Mesenteric fat pad (tissue), 1 donor: ENCODE measurements around the gene AHSP. TPM values are rescaled to one million over a fixed set of nuclear protein-coding genes. Genes with fewer than 3 reads are reported as not detected.
"Not testable (repeated sequence)": the region's sequence is repeated elsewhere in the genome, so short reads cannot be mapped to it uniquely, and the experiment has no call there.

Experiments
- DNase-seq: peaks from one replicate; pipeline ENCODE4 v3.0.0-alpha.2; 2020; ENCODE audit warnings: low spot score
- total RNA-seq: library from RNA; stranded (reverse); fragmentation: NEBNext Ultra II Directional; extraction: Animal tissue kit (Norgen Biotek cat#: 25700); gene quantifications from one replicate; pipeline ENCODE4 v1.2.1, GENCODE V29; 2021
- donor health status: DM: yes; HTN: yes; CAD: no.

Gene AHSP
- total RNA-seq, 1 donor from 2014 or later: not detected

DNA sequence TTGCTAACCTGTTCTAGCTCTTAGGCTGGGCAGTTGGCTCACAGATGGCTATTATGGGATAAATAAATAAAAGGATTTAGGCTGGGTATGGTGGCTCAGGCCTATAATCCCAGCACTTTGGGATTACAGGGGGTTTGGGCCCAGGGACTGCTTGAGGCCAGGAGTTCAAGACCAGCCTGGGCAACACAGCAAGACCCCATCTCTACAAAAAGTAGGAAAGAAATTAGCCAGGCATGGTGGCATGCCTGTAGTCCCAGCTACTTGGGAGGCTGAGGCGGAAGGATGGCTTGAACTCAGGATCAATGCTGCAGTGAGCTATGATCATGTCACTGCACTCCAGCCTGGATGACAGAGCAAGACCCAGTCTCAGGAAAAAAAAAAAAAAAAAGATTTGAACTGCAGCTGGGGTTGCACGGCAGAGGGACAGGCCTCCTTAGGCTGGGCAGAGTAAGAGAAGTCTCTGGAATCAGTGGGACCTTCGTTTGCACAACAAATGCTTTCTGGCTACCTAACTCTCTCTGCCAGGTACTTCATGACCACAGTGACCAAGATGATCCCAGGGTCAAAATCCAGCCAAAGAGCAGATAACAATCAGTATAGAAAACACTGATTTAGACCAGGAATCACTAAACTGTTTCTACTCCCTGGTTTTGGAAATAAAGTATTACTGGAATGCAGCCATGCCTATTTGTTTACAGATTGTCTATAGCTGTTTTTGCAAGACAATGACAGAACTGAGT, 26.3 kb upstream of the AHSP start:
- no peak for DNase-seq

GRCh38 chr16:31501966-31502348, 25.7 kb upstream of the AHSP start:
- DNase-seq: no peak

DNA sequence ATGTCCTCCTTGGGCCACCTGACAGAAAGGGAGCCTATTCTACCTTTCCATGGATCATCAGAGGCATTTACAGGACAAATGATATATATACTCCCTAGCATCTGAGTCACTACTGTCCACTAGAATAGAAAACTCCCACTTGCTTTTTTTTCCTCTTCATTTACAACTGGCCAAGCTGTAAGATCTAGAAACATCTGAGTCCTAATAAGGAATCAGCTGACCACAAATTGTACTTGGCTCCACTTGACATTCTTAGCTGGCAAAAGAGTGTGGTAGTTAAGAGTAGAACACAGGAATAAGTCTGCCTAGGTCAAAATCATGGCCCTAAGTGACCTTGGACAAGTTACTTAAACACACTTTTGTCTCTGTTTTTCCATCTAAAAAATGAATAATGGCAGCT, 24.7 kb upstream of the AHSP start:
- no peak for DNase-seq

DNA sequence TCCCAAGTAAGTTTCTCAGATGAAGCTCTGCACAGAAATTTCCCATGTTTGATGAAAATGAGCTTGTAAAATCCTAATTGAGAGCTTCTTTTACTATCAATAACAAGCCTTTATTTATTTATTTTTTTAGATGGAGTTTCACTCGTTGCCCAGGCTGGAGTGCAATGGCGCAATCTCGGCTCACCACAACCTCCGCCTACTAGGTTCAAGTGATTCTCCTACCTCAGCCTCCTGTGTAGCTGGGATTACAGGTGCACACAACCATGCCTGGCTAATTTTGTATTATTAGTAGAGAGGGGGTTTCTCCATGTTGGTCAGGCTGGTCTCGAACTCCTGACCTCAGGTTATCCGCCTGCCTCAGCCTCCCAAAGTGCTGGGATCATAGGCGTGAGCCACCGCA, 24.1 kb upstream of the AHSP start:
- not testable (repeated sequence) for DNase-seq

- no peak for DNase-seq
Measured at GRCh38 chr16:31504159-31504558, 23.5 kb upstream of the AHSP start.

GRCh38 chr16:31505483-31505882, 22.2 kb upstream of the AHSP start:
- DNase-seq: no peak

DNA sequence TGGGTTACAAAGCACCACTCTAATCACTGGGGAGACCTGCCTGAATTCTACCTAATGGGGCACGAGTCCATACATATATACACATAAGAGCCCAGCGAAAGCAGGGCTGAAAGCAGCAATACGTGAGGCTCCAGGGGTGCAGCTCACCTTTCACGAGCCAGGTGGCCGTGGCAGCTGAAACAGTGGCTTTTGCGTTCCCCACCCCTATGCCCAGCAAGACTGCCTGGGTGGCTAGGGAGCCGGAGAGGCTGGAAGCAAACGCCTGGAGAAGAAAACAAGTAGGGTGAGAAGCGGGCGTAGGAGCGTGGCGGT, 20.1 kb upstream of the AHSP start:
- DNase-seq: no peak

DNA sequence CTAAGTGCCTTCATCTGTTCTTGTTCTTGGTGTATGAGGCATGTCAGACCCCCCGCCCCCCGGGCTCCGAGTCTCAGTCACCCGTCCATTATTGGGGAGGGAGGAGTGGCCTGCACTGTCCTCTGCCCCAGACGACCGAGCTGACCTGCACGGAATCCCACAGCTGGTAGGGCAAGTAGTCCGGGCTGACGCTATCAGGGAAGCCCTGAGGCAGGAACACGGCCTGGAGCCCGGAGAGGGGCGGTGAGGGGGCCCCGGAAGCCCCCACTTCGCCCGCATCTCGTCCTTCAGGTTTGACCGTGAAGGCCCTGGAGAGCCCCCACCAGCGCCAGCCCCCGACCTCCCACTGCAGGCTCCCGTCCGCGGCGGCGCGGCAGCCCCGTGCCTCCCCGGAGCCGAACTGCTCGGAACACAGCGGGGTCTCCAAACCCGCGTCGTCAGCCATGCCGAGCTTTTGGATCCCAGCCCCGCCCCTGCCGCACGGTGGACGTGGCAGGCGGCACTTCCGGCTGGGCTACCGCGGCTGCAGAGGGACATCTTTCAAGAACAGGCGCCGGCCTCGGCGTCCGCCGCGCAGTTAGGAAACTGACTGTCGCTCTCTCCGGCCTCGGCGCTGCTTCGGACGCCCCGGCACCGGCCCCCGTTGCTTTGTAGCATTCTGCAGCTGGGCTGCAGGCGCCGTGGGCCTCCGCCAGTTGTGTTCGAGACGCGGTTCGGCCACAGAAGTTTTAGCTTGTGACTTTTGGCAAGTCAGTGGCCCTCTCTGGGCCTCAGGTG, 19.6 kb upstream of the AHSP start, which contains the start of gene RUSF1:
Gene RUSF1, minus strand, starts transcription at position 463 of the 777 bp plus-strand sequence. Its CDS starts 18 bp downstream, at position 445.
- DNase-seq: peak; percentile 96

- DNase-seq: no peak
Measured at GRCh38 chr16:31508706-31509195, 18.9 kb upstream of the AHSP start.

- DNase-seq: no peak
Measured at GRCh38 chr16:31513126-31513525, 14.6 kb upstream of the AHSP start.

- DNase-seq: no peak
Measured at GRCh38 chr16:31513884-31514283, 13.8 kb upstream of the AHSP start.

DNA sequence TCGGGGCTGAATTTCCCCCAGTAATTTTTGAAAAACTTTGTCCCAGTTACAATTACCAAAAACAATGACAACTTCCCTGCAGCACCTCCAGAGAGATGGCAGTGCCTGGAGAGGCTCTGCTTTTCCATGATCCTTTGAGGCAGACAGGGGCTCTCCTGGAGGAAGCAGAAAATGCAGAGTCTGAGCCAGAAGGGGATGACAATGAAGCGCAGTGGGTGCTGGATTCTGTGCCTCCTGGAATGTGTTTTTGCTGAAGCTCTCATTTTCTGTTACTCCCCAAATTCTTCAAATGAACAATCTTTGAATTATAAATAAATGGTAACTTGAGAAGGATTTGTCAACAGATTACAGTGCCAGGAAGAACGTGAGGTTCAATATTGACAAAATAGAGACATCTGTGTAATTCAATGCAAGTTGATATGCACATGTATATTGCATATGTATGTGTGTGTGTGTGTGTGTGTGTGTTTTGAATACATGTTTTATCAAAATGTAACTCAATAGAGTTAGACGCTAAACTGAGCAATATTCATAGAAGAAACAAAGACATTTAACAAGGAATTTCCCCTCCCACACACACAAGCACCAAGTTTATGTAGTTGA, 9.8 kb upstream of the AHSP start:
- no peak for DNase-seq

DNA sequence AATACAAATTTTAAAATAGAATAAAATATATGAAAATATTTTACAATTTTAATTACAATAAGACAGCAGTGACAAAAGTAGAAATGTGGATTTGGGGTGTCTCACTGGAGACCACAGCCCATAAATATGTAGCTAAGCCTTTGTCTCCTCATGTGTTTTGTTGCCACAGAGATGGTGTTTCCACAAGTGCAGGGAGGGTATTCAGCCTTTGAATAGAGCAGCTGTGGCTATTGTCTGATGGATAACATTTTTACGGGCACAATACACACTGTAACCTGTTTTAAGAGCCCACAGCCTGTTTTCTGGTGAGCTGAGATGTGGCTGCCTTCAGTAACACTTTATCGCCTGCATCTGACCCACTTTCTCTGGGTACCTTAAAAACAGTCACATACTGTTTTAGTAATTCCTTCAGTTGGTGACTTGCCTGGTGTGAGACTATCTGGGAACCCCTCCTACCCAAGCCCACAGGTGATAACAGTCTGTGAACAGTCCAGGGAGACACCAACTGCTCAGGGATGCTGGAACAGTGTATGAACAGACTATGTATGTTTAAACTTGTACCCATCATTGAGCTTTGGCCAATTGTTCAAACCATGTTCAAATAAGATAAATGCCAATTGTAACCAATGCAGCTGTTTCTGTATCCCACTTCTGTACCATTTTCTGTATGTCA, 7.8 kb upstream of the AHSP start:
- DNase-seq: no peak

DNA sequence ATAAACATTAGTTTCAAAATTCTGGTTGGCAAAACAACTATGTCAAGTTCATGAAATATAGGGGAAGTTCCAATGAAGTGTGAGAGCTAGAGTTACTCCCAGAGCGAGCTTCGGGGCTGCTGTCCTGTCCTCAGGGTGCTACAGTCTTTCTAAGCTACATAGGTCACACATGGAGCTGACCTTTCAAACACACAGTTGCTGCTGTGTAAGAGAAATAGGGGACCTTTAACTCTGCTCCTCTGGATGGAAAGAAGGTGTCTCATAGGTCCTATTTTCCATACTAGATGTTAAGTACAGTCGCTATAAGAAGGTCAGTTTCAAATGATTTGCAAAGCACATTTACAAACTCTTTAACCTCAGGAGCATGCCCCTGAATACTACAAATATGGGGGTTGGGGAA, 6.3 kb upstream of the AHSP start:
- no peak for DNase-seq

GRCh38 chr16:31522071-31522470, 5.6 kb upstream of the AHSP start:
- no peak for DNase-seq

- not testable (repeated sequence) for DNase-seq
Measured at GRCh38 chr16:31523768-31524167, 3.9 kb upstream of the AHSP start.

- DNase-seq: no peak
Measured at GRCh38 chr16:31525113-31525512, 2.6 kb upstream of the AHSP start.

- DNase-seq: no peak
Measured at GRCh38 chr16:31528523-31529107, 915 bp downstream of the AHSP start.

DNA sequence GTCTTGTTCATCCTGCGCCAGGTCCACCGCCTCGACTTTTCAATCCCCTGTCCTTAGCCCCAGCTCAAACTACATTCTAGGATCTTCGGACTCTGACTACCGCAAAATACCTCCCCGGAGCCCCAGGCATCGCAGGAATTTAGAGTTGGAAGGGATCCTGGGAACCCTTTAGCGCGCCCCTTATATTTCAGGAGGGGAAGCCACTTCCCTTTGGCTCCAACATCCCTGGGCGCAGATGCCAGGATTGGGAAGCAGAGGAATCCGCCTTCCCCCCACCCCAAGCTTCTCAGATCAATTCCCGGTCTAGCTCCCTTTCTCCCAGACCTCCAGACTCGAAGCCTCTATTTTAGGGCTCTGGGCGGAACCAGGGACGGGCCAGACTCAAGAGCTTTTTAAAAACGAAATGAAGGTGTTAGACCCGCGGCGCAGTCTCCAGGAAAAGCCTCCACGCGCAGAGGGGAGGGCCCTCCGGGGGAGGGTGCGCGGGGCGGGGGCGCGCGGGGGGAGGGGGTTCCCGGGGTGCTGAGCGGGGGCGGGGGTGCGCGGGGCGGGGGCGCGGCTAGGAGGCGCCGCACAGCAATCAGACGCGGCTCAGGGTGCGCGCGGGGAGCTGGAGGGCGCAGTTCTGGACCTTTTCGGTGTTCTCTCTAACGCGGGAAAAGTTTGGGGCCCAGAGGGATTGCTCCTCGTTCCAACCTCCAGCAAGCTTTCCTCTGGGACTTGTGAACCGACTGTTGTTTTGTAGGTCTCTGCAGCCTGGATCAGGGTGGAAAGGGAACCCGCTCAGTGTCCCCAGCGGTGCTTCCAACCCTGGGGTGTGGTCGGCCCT, 1.6 kb downstream of the AHSP start:
- no peak for DNase-seq

GRCh38 chr16:31529937-31530312, 2.2 kb downstream of the AHSP start:
- DNase-seq: no peak
